NCI-H2196 (cell line): ENCODE measurements around the gene BOK.
"Not testable (repeated sequence)": the region's sequence is repeated elsewhere in the genome, so short reads cannot be mapped to it uniquely, and the experiment has no call there.

Source experiments
- DNase-seq: peaks from one replicate; lab custom pipeline; 2025; ENCODE audit not compliant: unreplicated experiment; lab: John Stamatoyannopoulos, UW

The BOK gene

DNA sequence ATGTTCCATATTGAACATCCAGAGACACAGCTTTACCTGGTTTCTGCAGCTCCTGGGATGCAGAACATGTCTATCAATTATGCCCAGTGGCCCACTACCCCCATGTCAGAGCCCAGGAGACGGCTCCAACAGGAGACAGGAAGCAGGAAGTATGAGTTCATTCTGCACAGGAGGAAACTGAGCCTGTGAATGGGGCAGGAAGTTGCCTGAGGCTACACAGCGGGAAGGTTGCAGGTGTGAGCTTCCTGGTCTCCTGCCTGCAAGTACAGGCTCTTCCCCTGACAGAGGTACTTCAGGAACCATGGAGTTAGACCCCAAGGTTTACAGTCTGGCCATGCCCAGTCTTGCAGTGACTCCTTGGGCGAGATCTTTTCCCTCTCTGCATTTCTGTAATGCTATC, 2.8 kb upstream of the BOK start:
- DNase-seq: no peak

DNA sequence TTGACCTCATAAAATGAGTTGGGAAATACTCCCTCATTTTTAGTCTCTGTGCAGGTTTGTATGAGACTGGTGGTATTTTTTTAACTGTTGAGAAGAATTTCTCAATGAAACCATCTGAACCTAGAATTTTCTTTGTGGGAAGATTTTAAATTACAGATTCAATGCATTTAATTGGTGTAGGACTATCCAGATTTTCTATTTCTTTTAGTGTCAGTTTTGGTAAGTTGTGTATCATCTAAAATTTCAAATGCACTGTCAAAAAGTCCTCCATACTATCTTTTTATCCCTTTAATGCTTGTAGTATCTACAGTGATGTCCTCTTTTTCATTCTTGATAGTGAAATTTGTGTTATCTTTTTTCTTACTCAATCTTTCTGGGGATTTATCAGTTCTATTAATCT, 1.8 kb upstream of the BOK start:
- DNase-seq: no peak

DNA sequence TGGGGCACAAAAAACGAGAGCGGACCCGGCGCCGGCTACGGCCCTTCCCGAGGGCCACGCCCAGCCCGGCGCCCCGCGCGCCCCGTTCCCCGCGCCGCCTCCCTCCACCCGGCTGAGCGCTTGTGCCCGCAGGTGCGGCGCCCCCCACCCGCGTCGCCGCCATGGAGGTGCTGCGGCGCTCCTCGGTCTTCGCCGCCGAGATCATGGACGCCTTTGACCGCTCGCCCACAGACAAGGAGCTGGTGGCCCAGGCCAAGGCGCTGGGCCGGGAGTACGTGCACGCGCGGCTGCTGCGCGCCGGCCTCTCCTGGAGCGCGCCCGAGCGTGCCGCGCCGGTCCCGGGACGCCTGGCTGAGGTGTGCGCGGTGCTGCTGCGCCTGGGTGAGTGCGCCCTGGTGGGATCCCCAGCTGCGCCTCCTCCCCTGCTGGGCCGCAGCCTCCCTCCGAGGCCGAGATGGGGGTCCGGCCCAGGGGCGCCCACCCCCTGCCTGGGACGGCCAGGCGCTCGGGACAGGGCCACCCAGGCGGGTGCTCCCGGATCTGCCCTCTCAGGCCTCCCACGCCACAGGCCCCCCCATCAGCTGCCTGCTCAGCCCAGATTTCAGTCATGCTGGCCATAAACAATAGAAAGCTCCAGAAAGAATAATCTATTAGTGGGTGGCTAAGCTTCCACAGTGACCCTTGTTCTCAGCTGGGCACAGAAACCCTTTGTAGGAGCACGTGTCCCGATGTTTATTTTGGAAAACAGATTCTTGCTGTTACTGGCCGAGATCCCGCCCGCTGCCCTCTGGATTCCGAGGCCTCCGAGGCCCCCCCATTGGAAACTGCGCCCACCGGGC, 997 bp downstream of the BOK start:
- DNase-seq: peak; percentile 53

DNA sequence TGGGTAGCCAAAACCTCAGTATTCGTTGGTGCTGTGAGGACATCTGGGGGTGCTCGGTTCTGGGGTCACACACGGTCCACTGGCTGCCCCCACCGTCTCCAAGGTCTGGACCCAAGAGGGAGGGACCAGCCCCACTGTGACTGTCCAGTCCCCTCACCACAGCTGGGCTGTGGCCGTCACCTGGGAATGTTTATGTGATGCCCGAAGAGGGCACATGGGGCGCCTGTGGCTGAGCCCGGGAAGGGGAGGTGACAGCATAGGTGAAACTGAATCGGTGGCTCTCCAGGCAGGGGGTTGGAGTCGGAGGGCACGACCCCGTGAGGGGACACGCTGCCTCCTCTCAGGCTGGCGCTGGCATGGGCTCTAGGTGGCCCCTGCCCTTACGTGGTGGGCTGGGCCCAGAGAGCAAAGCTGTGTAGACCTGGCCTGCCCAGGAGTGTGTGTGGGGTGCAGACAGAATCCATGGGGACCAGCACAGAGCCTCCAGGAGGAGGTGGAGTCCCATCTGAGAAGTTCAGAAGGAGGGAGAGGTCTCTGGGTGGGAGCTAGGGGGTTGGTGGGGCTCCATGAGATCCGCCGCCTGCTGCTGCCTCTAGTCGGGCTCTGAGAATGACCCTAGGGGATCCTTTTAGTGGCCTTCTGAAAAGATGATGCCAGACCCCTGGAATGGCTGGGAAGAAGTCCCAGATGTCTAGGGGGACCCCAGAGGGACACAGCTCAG, 1.8 kb downstream of the BOK start:
- no peak for DNase-seq

DNA sequence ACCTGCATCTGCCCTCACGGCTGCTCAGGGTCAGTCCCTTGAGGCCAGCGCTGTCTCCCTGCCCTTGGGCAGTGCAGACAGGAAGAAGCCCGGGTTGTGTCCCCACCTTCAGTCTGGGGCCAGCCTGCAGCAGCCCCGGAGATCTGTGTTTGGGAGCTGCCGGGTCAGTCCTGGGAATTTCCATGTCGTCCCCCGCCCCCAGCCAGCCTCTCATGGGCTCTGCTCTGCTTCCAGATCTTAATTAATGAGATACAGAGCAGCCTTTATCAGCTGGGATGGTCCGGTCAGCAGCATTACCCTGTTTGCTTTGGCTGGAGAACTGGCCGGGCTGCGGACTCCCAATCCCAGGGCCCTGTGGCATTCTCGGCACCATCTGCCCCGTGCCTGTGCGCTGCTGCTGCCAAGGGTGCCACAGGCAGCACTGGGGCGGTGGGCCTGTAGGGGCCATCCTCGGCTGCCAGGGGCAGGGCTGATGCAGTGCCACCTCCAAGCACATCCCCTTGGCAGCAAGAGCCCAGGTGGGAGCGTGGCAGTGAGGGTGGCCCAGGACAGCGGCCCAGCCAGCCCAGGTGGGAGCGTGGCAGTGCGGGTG, 2.4 kb downstream of the BOK start:
- DNase-seq: no peak

DNA sequence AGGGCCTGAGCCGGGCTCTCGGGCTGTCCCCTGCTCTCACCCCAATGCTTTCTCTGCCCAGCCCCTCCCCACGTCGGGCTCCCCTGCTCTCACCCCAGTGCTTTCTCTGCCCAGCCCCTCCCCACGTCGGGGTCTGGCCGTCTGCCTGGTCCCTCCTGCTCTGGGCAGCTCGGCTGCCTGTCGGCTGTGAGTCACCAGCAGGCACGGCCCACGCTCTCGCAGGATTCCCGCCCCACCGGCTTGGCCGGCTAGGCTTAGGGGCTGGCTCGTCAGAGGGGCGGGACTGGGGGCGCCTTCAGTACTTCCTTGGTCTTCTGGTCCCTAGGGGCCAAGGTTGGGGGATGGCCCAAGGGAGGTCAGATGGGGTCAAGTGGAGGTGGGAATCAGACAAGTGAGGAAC, 3.3 kb downstream of the BOK start:
- DNase-seq: no peak

DNA sequence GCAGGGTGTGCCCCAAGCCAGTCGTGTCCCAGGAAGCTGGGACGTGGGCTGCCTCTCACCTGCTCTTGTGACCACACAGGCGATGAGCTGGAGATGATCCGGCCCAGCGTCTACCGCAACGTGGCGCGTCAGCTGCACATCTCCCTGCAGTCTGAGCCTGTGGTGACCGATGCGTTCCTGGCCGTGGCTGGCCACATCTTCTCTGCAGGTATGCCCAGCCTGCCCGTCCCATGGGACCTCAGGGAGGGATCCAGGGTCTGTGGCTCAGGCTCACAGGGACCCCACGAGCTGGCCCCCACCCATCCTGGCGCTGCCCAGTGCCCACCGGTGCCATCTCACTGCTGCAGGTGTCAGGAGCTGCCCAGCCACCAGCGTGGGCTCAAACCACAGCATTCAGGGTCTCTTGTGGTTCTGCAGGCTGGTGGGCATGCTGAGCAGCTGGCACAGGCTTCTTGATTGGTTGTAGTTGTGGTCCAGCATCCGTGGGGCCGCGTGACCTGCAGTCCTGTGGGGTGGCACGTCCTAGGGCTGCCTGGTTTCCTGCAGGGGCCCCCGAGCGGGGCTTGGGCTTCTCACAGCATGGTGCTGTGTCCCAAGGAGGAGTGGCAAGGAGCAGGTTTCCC, 3.8 kb downstream of the BOK start:
- DNase-seq: no peak

DNA sequence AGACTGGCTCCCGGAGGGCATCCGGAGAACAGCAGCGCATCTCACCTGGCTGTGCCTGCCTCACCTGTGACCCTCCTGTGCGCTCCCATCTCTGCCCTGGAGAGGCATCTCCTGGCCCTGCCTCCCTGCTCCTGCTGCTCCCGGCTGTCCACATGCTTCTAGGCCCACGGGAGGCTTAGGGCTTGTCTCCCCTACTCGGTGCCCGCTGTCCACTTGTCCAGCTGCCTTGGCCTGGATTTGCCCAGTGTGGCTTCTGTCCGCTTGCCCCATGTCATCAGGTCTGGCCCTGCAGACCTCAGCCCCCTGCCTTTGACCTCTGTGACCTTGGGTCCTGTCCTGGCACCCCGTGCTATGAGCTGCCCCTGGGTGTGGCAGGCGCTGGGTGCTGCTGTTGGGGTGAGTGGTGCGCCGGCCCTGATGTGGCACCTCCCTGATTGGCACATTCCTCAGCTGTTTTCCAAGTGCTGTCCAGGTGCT, 4.5 kb downstream of the BOK start:
- no peak for DNase-seq

DNA sequence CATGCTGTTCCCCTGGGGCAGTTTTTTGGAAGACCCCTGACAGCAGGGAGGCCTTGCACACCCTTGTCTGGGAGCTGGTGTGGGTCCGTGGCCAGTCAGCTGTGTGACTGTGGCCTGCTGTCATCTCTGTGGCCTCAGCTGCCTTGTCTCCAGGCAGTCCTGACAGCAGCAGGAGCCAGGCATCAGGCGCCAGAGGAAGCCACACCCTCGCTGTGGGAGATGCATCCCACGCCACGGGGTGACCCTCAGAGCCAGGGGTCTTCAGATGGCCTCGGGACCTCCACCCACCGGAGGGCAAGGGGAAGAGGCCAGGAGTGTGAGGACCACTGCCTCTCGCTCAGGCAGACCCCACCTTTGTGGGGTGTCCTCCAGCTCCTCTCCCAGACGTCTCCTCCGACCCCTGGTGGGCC, 5.0 kb downstream of the BOK start:
- no peak for DNase-seq

DNA sequence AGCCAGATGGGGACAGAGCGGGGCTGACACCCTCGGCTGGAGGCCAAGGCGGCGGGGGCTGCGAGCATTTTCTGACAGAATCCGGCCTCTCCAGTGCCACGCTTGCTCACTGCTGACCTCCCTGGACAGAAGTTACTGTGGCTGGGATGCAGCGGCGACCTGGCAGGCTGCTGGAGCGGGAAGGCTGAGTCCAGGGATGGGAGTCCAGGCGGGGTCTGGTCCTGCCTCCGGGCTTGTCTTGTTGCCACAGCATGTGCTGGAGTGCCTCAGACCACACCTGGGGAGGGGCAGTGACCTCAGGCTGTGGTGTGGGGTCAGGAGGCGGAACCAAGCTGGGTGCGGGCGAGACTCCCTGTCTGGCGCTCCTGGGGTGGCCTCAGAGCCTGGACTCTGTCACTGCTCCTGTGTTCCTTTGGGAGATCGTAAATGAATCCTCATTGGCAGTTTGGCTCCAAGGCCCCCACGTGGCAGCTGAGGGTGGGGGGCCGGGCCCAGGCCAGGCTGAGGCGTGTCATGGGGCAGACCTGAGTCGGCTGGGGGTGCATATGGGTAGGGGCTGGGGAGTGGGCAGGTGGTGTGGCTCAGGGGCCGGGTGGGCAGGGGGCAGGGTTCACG, 5.5 kb downstream of the BOK start:
- no peak for DNase-seq

DNA sequence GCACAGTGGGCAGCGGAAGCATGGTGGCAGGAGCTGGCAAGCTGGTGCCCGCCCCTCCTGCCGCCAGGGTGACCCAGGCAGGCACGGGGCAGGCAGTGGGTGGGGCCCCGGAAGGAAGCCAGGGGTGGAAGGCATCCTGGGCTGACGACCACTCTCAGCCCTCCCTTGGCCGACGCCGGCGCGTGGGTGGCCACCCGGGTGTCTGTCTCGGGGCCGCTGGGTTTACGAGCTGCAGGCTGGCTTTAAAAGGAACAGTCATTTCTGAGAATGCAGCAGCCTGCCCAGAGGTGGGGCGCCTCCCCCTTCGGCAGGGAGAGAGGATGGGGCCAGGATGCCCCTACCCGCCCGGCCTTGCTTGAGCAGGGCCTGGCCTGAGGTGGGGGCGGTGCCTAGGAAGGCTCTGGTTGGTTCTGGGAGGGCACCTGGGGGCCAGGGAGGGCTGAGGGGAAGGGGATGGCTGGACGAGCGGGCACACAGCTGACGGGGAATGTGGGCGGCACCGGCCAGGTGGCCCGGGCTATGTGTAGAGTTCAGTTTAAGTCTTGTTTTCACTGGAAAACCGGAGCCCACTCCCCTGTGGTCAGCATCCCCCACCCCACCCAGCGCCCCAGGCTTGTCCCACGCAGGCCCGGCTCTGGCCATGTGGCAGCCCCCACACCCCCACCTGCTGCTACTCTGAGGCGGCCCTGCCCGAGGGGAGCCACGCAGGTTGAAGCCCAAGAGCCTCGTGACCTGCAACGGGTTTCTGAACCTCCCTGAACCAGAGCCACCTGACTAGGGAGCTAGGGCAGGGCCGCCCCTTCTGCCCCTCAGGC, 6.3 kb downstream of the BOK start:
- no peak for DNase-seq

DNA sequence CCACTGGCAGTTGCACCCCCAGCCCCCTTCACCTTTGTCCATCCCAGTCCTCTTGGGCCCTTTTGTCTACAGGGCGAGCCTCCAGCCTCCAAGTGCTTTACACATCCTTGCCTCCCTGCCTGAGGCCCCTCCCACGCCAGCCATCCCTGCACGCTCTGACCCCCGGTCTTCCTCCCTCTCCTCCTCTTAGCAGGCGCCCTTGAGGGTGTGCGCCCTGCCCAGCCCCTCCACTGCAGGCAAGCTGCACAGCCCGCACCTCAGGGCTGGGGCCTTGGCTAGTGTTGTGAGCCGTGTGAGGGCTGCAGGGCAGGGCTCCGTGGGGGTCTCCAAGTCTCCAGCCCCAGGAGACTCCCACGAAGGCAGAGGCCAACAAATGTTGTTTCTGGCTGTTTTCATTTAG, 6.9 kb downstream of the BOK start:
- no peak for DNase-seq

DNA sequence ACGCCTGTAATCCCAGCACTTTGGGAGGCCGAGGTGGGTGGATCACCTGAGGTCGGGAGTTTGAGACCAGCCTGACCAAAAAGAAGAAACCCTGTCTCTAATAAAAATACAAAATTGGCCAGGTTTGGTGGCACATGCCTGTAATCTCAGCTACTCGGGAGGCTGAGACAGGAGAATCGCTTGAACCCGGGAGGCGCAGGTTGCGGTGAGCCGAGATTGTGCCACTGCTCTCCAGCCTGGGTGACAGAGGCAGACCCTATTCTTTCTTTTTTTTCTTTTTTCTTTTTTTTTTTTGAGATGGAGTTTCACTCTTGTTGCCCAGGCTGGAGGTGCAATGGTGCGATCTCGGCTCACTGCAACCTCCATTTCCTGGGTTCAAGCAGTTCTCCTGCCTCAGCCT, 7.5 kb downstream of the BOK start:
- DNase-seq: not testable (repeated sequence)

DNA sequence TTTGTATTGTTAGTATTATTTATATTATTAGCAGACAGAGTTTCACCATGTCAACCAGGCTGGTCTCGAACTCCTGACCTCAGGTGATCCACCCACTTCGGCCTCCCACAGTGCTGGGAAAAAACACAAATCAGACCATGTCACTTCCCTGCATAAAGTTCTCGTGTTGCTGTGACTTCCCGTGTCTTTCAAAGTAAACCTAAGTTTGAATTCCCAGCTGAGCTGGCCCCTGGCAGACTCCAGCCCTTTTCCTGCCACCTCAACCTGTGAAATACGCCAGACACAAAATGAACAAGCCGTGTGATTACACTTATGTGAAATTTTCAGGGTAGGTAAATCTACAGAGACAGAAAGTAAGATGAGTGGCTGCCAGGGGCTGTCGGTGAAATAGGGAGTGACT, 7.9 kb downstream of the BOK start:
- DNase-seq: no peak

DNA sequence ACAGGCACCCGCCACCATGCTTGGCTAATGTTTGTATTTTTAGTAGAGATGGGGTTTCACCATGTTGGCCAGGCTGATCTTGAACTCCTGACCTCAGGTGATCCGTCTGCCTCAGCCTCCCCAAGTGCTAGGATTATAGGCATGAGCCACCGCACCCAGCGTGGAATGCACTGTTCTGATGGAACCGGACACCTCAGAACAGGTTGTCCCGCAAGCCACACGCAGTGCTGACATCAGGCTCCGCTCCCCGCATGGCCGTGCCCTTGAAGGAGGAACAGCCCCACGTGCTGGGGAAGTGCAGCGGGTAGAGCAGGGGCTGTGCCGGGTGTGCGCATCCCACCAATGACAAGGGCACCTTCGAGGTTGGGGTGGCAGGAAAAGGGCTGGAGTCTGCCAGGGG, 8.7 kb downstream of the BOK start:
- DNase-seq: not testable (repeated sequence)

DNA sequence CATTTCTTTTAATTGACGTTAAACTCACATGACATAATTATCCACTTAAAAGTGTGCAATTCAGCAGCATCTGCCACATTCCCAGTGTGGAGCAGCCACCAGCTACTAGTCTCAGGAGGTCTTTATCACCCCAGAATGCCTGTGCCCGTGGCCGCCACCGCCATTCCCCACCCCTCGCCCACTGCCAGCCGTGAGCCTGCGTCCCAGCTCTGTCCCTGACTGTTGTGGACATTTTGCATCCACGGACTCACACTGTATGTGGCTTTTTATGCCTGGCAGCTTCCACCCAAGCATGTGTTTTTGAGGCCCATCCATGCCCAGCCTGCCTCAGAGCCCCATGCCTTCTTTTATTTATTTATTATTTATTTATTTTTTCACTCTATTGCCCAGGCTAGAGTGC, 9.2 kb downstream of the BOK start:
- DNase-seq: no peak

DNA sequence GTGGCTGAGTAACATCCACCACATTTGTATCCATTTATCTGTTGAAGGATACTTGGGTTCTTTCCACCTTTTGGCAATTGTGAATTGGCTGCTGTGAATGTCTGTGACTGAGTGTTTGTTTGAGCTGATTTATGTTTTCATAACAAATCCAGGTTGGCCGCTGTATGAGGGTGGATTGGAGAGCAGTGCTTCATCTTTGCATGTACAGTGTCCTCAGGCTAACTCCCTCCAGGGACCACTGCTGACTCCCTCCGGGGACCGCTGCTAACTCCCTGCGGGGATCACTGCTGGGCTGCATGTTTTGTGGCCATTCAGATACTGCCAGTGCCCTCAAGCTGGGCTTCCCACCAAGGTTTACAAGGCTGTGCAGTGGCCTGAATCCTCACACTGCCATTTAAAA, 10.2 kb downstream of the BOK start:
- no peak for DNase-seq

DNA sequence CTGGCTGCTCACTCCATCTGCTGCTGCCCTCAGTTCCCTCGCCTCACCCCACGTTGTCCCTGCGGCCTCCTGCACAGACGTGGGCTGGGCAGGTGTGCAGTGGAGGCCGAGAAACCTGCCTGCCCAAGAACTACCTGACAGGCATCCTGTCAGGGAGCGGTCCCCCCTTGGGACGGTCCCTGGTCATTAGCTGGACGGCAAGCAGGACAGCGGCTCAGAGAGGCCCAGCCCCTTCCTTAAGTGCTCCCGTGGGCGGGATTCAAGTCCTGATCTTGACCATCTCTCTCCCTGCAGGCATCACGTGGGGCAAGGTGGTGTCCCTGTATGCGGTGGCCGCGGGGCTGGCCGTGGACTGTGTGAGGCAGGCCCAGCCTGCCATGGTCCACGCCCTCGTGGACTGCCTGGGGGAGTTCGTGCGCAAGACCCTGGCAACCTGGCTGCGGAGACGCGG, 11.3 kb downstream of the BOK start:
- DNase-seq: no peak

DNA sequence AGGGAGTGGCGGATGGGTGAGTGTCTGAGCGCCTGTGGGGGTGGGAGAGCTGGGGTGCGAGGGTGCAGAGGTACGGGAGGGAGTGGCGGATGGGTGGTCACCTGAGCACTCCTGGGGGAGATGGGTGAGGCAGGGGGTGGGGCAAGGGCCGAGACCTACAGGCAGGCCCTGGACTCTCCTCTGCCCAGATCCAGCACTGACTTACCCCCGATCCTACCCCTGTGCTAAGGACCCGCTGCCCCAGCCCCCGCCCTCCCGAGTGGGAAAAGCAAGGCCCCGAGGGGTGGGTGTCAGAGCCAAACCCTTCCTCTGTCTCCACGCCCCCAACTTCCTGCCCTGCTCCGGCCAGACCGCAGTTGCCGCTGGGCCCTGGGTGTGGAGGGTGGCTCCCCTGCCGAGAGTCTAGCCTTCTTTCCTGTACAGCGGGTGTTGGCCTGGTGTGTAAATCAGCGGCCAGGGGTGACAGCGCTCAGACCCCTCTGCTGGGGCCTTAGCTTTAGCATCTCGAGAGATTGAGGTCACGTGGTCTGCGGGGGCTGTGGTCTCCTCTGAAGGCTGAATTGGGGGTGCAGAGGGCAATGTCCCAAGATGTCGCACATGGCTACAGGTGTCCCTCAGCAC, 12.5 kb downstream of the BOK start:
- DNase-seq: no peak
